Measurements from ENCODE around the gene CHCHD1.
"Not testable (repeated sequence)": the region's sequence is repeated elsewhere in the genome, so short reads cannot be mapped to it uniquely, and the experiment has no call there.

Gene CHCHD1

GRCh38 chr10:73814896-73815718 is 33.3 kb downstream of the CHCHD1 start:
- DNase-seq: no peak

- DNase-seq: no peak
Measured at GRCh38 chr10:73815719-73816030, 33.8 kb downstream of the CHCHD1 start.

DNA sequence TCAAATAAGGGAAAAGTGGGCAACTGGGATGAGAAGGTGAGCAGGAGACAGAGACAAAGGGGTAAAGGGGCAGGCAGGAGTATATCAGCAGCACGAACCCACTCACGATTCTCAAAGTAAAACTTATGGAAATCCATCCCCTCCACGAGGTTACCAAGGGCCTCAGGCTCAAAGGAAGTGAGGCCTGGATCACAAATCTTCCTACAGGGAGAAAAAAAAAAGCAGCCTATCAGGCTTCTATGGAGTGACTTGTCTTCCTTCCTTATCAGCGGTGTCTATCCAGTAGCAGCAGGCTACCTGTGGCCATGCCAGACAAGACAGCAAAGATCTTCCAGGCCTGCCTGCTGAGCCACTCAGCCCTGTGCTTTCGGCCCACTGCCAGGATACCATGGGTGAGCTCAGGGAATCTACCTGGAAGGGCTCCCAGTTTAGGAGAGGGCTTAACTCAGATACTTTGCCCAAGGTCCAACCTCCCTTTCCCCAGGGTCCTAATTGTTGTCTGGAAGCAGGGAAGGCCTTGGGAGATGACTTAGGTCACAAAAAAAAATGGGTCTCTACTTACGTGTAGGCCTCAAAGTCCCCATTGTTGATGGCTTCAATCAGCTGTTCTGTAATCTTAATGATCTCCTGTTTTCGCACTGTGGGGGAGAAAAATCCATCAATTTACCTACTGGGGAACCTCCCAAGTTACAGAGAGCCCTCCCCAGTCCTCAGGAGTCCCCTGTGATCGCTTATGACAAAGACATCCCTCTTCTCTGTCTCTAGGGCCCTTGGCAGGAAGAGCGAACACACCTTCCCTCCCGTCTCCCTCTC is 35.3 kb downstream of the CHCHD1 start:
- no peak for DNase-seq

GRCh38 chr10:73817826-73818225 is 36.0 kb downstream of the CHCHD1 start:
- no peak for DNase-seq

- no peak for DNase-seq
Measured at GRCh38 chr10:73818402-73818801, 36.6 kb downstream of the CHCHD1 start.

GRCh38 chr10:73819081-73819480 is 37.2 kb downstream of the CHCHD1 start:
- no peak for DNase-seq

GRCh38 chr10:73819513-73820093 is 37.8 kb downstream of the CHCHD1 start:
- no peak for DNase-seq

DNA sequence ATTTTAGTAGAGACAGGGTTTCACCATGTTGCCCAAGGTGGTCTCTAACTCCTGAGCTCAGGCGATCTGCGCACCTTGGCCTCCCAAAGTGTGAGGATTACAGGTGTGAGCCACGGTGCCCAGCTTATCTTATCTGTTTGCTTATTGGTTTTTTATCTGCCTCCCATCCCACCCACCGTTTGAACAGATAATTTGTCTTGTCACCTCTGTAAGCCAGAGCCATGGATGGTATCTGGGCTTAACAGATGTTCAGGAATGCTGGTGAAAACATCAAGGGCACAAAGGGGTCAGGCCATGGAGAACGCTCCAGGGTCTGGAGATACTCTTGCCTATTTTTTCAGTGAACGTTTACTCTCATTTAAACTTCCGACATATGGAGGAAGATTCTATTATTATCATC is 41.5 kb downstream of the CHCHD1 start:
- no peak for DNase-seq

DNA sequence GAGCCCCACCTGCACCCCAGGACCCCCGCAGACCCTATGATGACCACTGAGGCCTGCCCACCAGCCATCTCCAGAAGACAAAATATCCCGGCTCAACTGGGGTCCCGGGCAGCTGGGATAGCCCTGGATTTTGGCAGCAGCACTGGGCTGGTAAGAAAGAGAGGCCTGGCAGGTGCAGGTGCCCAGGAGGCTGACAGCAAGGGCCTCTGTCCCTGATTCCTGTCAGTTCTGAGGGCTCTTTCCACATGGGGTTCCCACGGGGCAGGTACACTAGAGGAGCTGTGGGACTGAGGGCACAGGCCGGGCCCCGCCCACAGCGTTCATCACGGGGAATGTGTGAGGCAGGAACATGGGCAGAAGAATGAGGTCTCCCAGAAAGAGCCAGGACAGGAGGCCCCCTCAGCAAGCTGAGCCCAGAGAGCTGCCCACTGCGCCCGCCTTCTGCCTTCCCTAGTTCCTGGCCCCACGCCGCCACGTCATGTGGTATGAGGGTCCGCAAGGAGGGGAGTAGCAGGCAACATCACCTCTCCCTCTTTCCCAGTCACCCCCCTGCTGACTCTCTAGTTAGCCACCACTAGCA is 42.4 kb downstream of the CHCHD1 start:
- DNase-seq: no peak

DNA sequence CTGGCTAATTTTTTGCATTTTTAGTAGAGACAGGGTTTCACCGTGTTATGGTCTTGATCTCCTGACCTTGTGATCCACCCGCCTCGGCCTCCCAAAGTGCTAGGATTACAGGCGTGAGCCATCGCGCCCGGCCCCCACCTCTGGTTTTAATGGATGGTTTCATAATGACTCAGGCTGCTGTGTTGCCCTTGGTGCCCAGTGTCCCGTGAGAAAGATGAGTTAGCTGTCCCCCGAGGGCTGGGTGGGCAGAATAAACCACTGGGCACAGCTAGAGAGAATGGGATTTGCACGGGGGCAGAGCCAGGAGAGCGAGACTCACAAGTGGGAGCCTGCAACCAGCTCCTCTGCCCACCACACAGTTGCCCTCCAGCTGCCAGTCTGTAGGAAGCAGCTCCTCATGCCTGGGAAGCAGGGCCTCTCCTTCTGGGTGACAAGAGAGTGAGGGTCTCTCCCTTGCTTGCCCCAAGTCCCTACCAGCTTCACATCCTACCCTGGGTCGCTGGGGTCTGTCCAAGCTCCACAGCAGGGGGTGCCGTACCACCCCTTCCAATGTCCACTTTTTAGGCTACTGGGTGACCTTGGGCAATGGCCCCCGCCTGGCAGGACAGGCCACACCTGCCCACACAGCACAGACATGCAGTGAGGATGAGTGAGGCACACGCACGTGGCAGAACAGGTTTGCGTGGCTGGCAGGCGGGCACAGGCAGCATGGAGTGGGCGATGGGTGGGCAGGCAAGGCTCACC is 45.7 kb downstream of the CHCHD1 start:
- DNase-seq: no peak

GRCh38 chr10:73828161-73828560 is 46.3 kb downstream of the CHCHD1 start:
- no peak for DNase-seq

DNA sequence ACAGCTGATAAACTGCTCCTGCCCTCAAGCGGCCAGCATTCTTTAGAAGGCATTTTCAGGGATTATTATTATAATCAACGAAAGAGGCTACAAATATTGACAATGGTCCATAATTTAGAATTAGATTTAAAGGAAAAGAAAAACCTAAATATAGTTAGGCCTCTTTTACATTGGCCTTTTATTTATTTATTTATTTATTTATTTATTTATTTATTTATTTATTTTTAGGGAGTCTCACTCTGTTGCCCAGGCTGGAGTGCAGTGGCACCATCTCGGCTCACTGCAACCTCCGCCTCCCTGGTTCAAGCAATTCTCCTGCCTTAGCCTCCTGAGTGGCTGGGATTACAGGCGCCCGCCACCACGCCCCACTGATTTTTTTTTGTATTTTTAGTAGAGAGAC is 47.2 kb downstream of the CHCHD1 start:
- not testable (repeated sequence) for DNase-seq
